ENCODE measurements around the gene CETN1.

DNA sequence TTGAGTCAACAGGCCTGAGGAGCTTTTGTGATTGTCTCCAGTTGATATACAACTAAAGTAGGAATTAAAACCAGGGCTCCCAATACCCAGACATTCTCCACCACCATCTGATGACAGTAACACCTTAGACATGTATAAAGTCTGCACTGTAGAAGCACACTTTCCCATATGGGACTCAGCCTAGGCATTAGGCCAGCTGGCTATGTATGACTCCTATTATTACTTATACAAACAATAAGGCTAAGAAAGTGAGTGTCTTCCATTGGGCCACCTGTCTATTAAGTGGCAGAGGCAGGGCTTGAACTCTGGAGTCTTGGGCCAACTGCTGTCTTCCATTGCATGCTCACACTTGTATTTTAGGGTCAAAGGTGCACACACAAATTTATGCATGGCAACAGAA is 47.5 kb upstream of the CETN1 start:
- TF ChIP-seq, protein P1, sequence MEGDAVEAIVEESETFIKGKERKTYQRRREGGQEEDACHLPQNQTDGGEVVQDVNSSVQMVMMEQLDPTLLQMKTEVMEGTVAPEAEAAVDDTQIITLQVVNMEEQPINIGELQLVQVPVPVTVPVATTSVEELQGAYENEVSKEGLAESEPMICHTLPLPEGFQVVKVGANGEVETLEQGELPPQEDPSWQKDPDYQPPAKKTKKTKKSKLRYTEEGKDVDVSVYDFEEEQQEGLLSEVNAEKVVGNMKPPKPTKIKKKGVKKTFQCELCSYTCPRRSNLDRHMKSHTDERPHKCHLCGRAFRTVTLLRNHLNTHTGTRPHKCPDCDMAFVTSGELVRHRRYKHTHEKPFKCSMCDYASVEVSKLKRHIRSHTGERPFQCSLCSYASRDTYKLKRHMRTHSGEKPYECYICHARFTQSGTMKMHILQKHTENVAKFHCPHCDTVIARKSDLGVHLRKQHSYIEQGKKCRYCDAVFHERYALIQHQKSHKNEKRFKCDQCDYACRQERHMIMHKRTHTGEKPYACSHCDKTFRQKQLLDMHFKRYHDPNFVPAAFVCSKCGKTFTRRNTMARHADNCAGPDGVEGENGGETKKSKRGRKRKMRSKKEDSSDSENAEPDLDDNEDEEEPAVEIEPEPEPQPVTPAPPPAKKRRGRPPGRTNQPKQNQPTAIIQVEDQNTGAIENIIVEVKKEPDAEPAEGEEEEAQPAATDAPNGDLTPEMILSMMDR (conservative IDR thresholded peaks at IDR 0.05 in 1 of 2, IDR thresholded peaks at IDR 0.05 in 1 of 2; ENCODE audit: extremely low read depth in 1 of 2, insufficient read depth in 1 of 2, low read depth in 1 of 2, low read length in 2 of 2), result no peak
- no peak for TF ChIP-seq EZH2 (IDR thresholded peaks at IDR 0.05; ENCODE audit: borderline replicate concordance, low read length)
